SU-DHL-6 (cell line): ENCODE data around the gene ST3GAL4.

Experiments used
- CTCF ChIP-seq: fragments of 200-600 bp; sonication (generic); IDR thresholded peaks from one replicate; pipeline ENCODE4 v1.5.1; 2017; ENCODE audit warnings: antibody characterized with exemption, mild to moderate bottlenecking, low read length, moderate library complexity; ENCODE audit not compliant: insufficient read depth, poor library complexity, severe bottlenecking
- EZH2phosphoT487 ChIP-seq: fragments of 200-600 bp; sonication (generic), shearing (Covaris generic); conservative IDR thresholded peaks from 2 replicates; pipeline ENCODE4 v1.6.1; 2018; ENCODE audit warnings: mild to moderate bottlenecking, antibody characterized with exemption, low read length, moderate library complexity, mixed read lengths

GRCh38 chr11:126426820-126427749 is 71.6 kb downstream of the ST3GAL4 start:
- TF ChIP-seq CTCF (no peak), EZH2phosphoT487 (no peak)
